Activated naive CD4-positive, alpha-beta T cell treated with Interleukin-2 at 50 U/mL for 16 hours (primary cell): ENCODE data around the gene RPS15.
"Not testable (repeated sequence)": the region's sequence is repeated elsewhere in the genome, so short reads cannot be mapped to it uniquely, and the experiment has no call there.

Experiments used
- DNase-seq: peaks from one replicate; pipeline ENCODE4 v3.0.0-alpha.2; 2020

The RPS15 gene

GRCh38 chr19:1402411-1403070, 35.7 kb upstream of the RPS15 start:
- DNase-seq = no peak

- peak; percentile 99 for DNase-seq
Observed at GRCh38 chr19:1406774-1407527, 31.2 kb upstream of the RPS15 start.

- DNase-seq = peak; percentile 43
Observed at GRCh38 chr19:1407528-1408299, 30.5 kb upstream of the RPS15 start, which contains the start of gene DAZAP1. Gene DAZAP1 (plus strand): TSS chr19:1407586. CDS start chr19:1407774, 188 bp downstream.

- DNase-seq = peak; percentile 66
Observed at GRCh38 chr19:1408300-1409203, 29.6 kb upstream of the RPS15 start.

- no peak for DNase-seq
Observed at GRCh38 chr19:1409204-1410005, 28.8 kb upstream of the RPS15 start.

GRCh38 chr19:1410136-1410786, 27.9 kb upstream of the RPS15 start:
- DNase-seq = no peak

- no peak for DNase-seq
Observed at GRCh38 chr19:1410789-1411188, 27.4 kb upstream of the RPS15 start.

- DNase-seq = peak; percentile 21
Observed at GRCh38 chr19:1411255-1412191, 26.7 kb upstream of the RPS15 start.

- no peak for DNase-seq
Observed at GRCh38 chr19:1412323-1412923, 25.8 kb upstream of the RPS15 start.

GRCh38 chr19:1412995-1413800, 25.0 kb upstream of the RPS15 start:
- DNase-seq = peak; percentile 26

GRCh38 chr19:1416014-1416841, 22.0 kb upstream of the RPS15 start:
- DNase-seq = no peak

- DNase-seq = no peak
Observed at GRCh38 chr19:1417145-1417544, 21.1 kb upstream of the RPS15 start.

- DNase-seq = no peak
Observed at GRCh38 chr19:1417681-1418495, 20.3 kb upstream of the RPS15 start.

- no peak for DNase-seq
Observed at GRCh38 chr19:1418496-1418775, 19.8 kb upstream of the RPS15 start.

- no peak for DNase-seq
Observed at GRCh38 chr19:1418951-1419738, 19.1 kb upstream of the RPS15 start.

GRCh38 chr19:1420085-1420484, 18.1 kb upstream of the RPS15 start:
- not testable (repeated sequence) for DNase-seq
